H9 (cell line): ENCODE data around the gene PPARGC1A. TPM values are rescaled to one million over a fixed set of nuclear protein-coding genes. Genes with fewer than 3 reads are reported as not detected.

Experiments
- DNase-seq: peaks from one replicate; pipeline ENCODE4 v3.0.0-alpha.2; 2017
- H2AFZ ChIP-seq: one replicate; pipeline ENCODE4 v1.6.1; 2013; ENCODE audit warnings: mild to moderate bottlenecking, low read length, control low read depth, moderate library complexity
- H2AK5ac ChIP-seq: 2 replicates; pipeline ENCODE4 v1.6.1; 2013; ENCODE audit warnings: low read length, control low read depth, mixed read lengths; ENCODE audit not compliant: insufficient read length
- H2BK120ac ChIP-seq: one replicate; pipeline ENCODE4 v1.6.1; 2013; ENCODE audit warnings: low read depth, mild to moderate bottlenecking, low read length, control low read depth, inconsistent platforms; ENCODE audit not compliant: poor library complexity, severe bottlenecking
- H2BK12ac ChIP-seq: 2 replicates; pipeline ENCODE4 v1.6.1; 2013; ENCODE audit warnings: low read length, control low read depth, mixed read lengths, low read depth; ENCODE audit not compliant: insufficient read length
- H2BK15ac ChIP-seq: 2 replicates; pipeline ENCODE4 v1.6.1; 2013; ENCODE audit warnings: low read depth, low read length, control low read depth
- H2BK20ac ChIP-seq: one replicate; pipeline ENCODE4 v1.6.1; 2013; ENCODE audit warnings: low read depth, mild to moderate bottlenecking, low read length, control low read depth, inconsistent platforms; ENCODE audit not compliant: poor library complexity, severe bottlenecking
- H2BK5ac ChIP-seq: 2 replicates; pipeline ENCODE4 v1.6.1; 2013; ENCODE audit warnings: low read length, control low read depth, mixed read lengths; ENCODE audit not compliant: insufficient read length
- H3K14ac ChIP-seq: 2 replicates; pipeline ENCODE4 v1.6.1; 2013; ENCODE audit warnings: low read length, control low read depth; ENCODE audit not compliant: insufficient read depth
- H3K18ac ChIP-seq: 2 replicates; pipeline ENCODE4 v1.6.1; 2013; ENCODE audit warnings: low read depth, mild to moderate bottlenecking, mixed read lengths, low read length, control low read depth; ENCODE audit not compliant: insufficient read length
- H3K23ac ChIP-seq: 2 replicates; pipeline ENCODE4 v1.6.1; 2013; ENCODE audit warnings: low read length, control low read depth, mixed read lengths, low read depth; ENCODE audit not compliant: insufficient read length
- H3K23me2 ChIP-seq: 2 replicates; pipeline ENCODE4 v1.6.1; 2013; ENCODE audit warnings: low read depth, mild to moderate bottlenecking, mixed read lengths, low read length, control low read depth; ENCODE audit not compliant: insufficient read length, poor library complexity, severe bottlenecking
- H3K27ac ChIP-seq: 2 replicates; pipeline ENCODE4 v1.5.1; 2013; ENCODE audit warnings: low read length, control low read depth, mixed read lengths, low read depth; ENCODE audit not compliant: insufficient read length
- H3K27me3 ChIP-seq: 2 replicates; pipeline ENCODE4 v1.6.1; 2013; ENCODE audit warnings: low read length, control low read depth, inconsistent platforms; ENCODE audit not compliant: insufficient read depth
- H3K4ac ChIP-seq: 2 replicates; pipeline ENCODE4 v1.6.1; 2013; ENCODE audit warnings: low read depth, mild to moderate bottlenecking, control low read depth, inconsistent platforms, low read length, moderate library complexity
- H3K4me1 ChIP-seq: 2 replicates; pipeline ENCODE4 v1.6.1; 2013; ENCODE audit warnings: low read length, control low read depth, inconsistent platforms; ENCODE audit not compliant: insufficient read depth
- H3K4me2 ChIP-seq: 2 replicates; pipeline ENCODE4 v1.6.1; 2013; ENCODE audit warnings: low read length, control low read depth, mixed read lengths; ENCODE audit not compliant: insufficient read length, insufficient read depth
- H3K56ac ChIP-seq: 2 replicates; pipeline ENCODE4 v1.6.1; 2013; ENCODE audit warnings: low read depth, mild to moderate bottlenecking, mixed read lengths, low read length, control low read depth; ENCODE audit not compliant: insufficient read length
- H3K79me1 ChIP-seq: 2 replicates; pipeline ENCODE4 v1.6.1; 2013; ENCODE audit warnings: low read depth, mild to moderate bottlenecking, moderate library complexity, low read length, control low read depth, inconsistent platforms; ENCODE audit not compliant: insufficient read depth, poor library complexity, severe bottlenecking
- H3K79me2 ChIP-seq: 2 replicates; pipeline ENCODE4 v1.6.1; 2013; ENCODE audit warnings: low read length, control low read depth, inconsistent platforms; ENCODE audit not compliant: insufficient read depth
- H3K9ac ChIP-seq: 2 replicates; pipeline ENCODE4 v1.6.1; 2013; ENCODE audit warnings: low read length, control low read depth, mixed read lengths; ENCODE audit not compliant: insufficient read length; ENCODE audit errors: extremely low read depth
- H3K9me3 ChIP-seq: one replicate; pipeline ENCODE4 v1.6.1; 2013; ENCODE audit warnings: low read depth, low read length, inconsistent platforms; ENCODE audit not compliant: control insufficient read depth
- H3T11ph ChIP-seq: one replicate; pipeline ENCODE4 v1.6.1; 2013; ENCODE audit warnings: mild to moderate bottlenecking, low read length, control low read depth, inconsistent platforms
- H4K20me1 ChIP-seq: one replicate; pipeline ENCODE4 v1.6.1; 2013; ENCODE audit not compliant: control insufficient read depth, insufficient read length, insufficient read depth
- H4K5ac ChIP-seq: 2 replicates; pipeline ENCODE4 v1.6.1; 2013; ENCODE audit warnings: low read depth, mild to moderate bottlenecking, mixed read lengths, low read length, control low read depth; ENCODE audit not compliant: insufficient read length
- H4K8ac ChIP-seq: replicated peaks from 2 replicates; pipeline ENCODE4 v1.6.1; 2013; ENCODE audit warnings: low read length, control low read depth, mixed read lengths, low read depth; ENCODE audit not compliant: insufficient read length
- H4K91ac ChIP-seq: 2 replicates; pipeline ENCODE4 v1.6.1; 2013; ENCODE audit warnings: low read depth, mild to moderate bottlenecking, moderate library complexity, mixed read lengths, low read length, control low read depth; ENCODE audit not compliant: insufficient read length
- H3K27ac Mint-ChIP-seq, 3 experiments: 2 replicates in 2 of 3; 3 replicates in 1 of 3; pipeline ENCODE4 v1.8.0; 2020 to 2021; ENCODE audit warnings: mixed read lengths in 3 of 3, mild to moderate bottlenecking in 1 of 3, moderate library complexity in 1 of 3
- H3K27me3 Mint-ChIP-seq: 2 replicates; pipeline ENCODE4 v1.8.0; 2021; ENCODE audit warnings: low read depth, mild to moderate bottlenecking, moderate library complexity, mixed read lengths
- H3K36me3 Mint-ChIP-seq, 3 experiments: 2 replicates in 2 of 3; 3 replicates in 1 of 3; pipeline ENCODE4 v1.8.0; 2020 to 2021; ENCODE audit warnings: low read depth in 3 of 3, mixed read lengths in 3 of 3; ENCODE audit not compliant: insufficient read depth in 1 of 3
- H3K4me1 Mint-ChIP-seq, 2 experiments: 2 replicates each; pipeline ENCODE4 v1.8.0; 2020; ENCODE audit warnings: mixed read lengths in 2 of 2
- H3K4me3 Mint-ChIP-seq, 2 experiments: 2 replicates in 1 of 2; 3 replicates in 1 of 2; pipeline ENCODE4 v1.8.0; 2020 to 2021; ENCODE audit warnings: mild to moderate bottlenecking in 2 of 2, mixed read lengths in 2 of 2, moderate library complexity in 1 of 2
- H3K9me3 Mint-ChIP-seq, 2 experiments: 2 replicates in 1 of 2; 3 replicates in 1 of 2; pipeline ENCODE4 v1.8.0; 2020; ENCODE audit warnings: mild to moderate bottlenecking in 2 of 2, mixed read lengths in 2 of 2, moderate library complexity in 1 of 2
- CTCF ChIP-seq: fragments of 200-600 bp; sonication (generic); conservative IDR thresholded peaks from 3 replicates; pipeline ENCODE4 v1.8.0; 2021; ENCODE audit warnings: antibody characterized with exemption, mild to moderate bottlenecking
- WGBS: extraction: QIAGEN DNeasy Blood & Tissue Kit; methylation state at CpG from one replicate; pipeline ENCODE4 v1.1.7; 2013; ENCODE audit warnings: missing lambda C conversion rate, low lambda C conversion rate, mixed read lengths; ENCODE audit not compliant: insufficient read length; ENCODE audit errors: extremely low coverage; 5-methylcytosine and 5-hydroxymethylcytosine counted together
- total RNA-seq: library from RNA; stranded (reverse); gene quantifications from 2 replicates; pipeline ENCODE4 v1.2.1, GENCODE V29; 2021

The PPARGC1A gene
- total RNA-seq, 1 experiment from 2014 or later, result 1.7 TPM

- H3T11ph ChIP-seq, result no peak overlapping the region
- no peaks in the 10 kb centered on the region for H3K79me2 ChIP-seq
- no peak overlapping the region for H3K14ac ChIP-seq
- no peak overlapping the region for H4K91ac ChIP-seq
- no peak for DNase-seq
- no peak overlapping the region for H2AFZ ChIP-seq
- H3K23ac ChIP-seq, result no peak overlapping the region
- Mint-ChIP-seq H3K36me3 (no peaks in the 10 kb centered on the region), H3K4me1 (no peaks in the 10 kb centered on the region), H3K27me3 (no peaks in the 10 kb centered on the region), H3K9me3 (no peaks in the 10 kb centered on the region), H3K27ac (no peak overlapping the region), H3K4me3 (no peak overlapping the region)
- no peak for TF ChIP-seq CTCF
- H3K79me1 ChIP-seq, result no peaks in the 10 kb centered on the region
- H3K27me3 ChIP-seq, result no peaks in the 10 kb centered on the region
- no peak overlapping the region for H3K4me2 ChIP-seq
- H2AK5ac ChIP-seq, result no peak overlapping the region
- no peak overlapping the region for H3K56ac ChIP-seq
- no peak overlapping the region for H3K18ac ChIP-seq
- no peak overlapping the region for H2BK120ac ChIP-seq
- H2BK15ac ChIP-seq, result no peak overlapping the region
- no peak overlapping the region for H2BK12ac ChIP-seq
- no peak overlapping the region for H3K4ac ChIP-seq
- no peaks in the 10 kb centered on the region for H3K23me2 ChIP-seq
- no peak overlapping the region for H4K8ac ChIP-seq
- H3K4me1 ChIP-seq, result no peaks in the 10 kb centered on the region
- WGBS, result no CpG with 5 or more reads among the region's 4 CpGs
- no peaks in the 10 kb centered on the region for H4K20me1 ChIP-seq
- H3K9ac ChIP-seq, result no peak overlapping the region
- H2BK20ac ChIP-seq, result no peak overlapping the region
- no peaks in the 10 kb centered on the region for H3K9me3 ChIP-seq
- no peak overlapping the region for H3K27ac ChIP-seq
- no peak overlapping the region for H4K5ac ChIP-seq
- no peak overlapping the region for H2BK5ac ChIP-seq
These were observed 9.7 kb upstream of the PPARGC1A start for GRCh38 chr4:23899565-23899964.
